Gastrocnemius medialis (tissue), 4 donors: Measurements from ENCODE around the gene HOXA5.

Source experiments
- CTCF ChIP-seq, 5 experiments: fragments of 450-650 bp in 3 of 5; fragments of 200-600 bp in 2 of 5; sonication (generic) in 2 of 5; IDR thresholded peaks in 4 of 5; conservative IDR thresholded peaks in 1 of 5; 1 replicate in 4 of 5; 2 replicates in 1 of 5; pipeline ENCODE4 v1.5.1; 2016 to 2019; ENCODE audit warnings: antibody characterized with exemption in 5 of 5, mild to moderate bottlenecking in 3 of 5, moderate library complexity in 3 of 5
- POLR2A ChIP-seq, 2 donors: fragments of 450-650 bp; IDR thresholded peaks; one replicate each; pipeline ENCODE4 v1.6.1; 2017; ENCODE audit warnings: antibody characterized with exemption in 2 of 2, mild to moderate bottlenecking in 2 of 2, moderate library complexity in 2 of 2

- TF ChIP-seq POLR2A (IDR thresholded peaks at IDR 0.05): no peak
- TF ChIP-seq CTCF (IDR thresholded peaks at IDR 0.05 in 4 of 5, conservative IDR thresholded peaks at IDR 0.05 in 1 of 5): no peak
These were observed 9.1 kb downstream of the HOXA5 start for GRCh38 chr7:27134392-27134791.
